Neural cell (in vitro differentiated cells): ENCODE results near the gene VAV2.

Experiments used
- TAF1 ChIP-seq: IDR thresholded peaks from 2 replicates; pipeline ENCODE4 v1.6.1; 2012; ENCODE audit warnings: low read depth
- TF ChIP-seq, protein P1 (sequence below): fragments of 450-650 bp; IDR thresholded peaks from 2 replicates; pipeline ENCODE4 v1.5.1; 2014; ENCODE audit warnings: antibody characterized with exemption, mild to moderate bottlenecking, moderate library complexity; ENCODE audit not compliant: poor library complexity, severe bottlenecking

DNA sequence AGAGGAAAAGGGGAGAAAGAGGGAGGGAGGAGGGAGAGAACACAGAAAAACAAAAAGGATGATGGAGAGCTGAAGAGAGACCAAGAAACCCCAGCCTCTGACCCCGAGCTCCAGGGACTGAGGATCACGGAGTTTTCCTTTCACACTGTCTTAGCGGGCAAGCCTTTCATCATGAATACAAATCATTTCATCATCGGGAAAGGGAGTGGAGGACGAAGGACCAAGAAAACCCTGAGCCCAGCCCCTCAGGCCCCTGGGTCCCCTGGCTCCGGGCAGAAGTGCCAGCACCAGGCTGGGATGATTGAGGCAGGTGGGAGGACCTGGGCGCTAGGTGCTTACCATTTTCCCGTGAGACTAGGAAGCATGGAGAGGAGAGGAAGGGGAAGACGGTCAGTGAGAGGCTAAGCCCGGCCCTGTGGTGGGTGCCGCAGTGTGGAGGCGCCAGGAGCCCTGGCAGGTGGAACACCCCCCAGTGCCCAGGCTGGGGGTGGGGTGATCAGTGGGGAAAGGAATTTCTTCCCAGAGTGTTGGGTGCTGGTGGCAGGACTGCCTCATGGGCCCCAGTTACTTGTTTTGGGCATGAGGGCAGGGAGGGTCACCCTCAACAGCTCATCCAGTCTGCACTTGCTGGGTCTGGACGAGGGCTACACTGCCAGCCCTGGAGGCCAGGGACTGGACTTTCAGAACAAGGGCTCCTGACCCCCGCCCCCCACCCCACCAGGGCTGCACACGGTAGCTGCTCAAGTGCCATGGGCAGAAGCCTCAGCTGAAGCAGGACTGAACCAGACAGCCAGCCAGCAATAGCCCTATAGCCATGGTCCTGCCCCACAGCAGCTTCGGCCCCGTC is 205.0 kb downstream of the VAV2 start:
- TF ChIP-seq, protein P1, sequence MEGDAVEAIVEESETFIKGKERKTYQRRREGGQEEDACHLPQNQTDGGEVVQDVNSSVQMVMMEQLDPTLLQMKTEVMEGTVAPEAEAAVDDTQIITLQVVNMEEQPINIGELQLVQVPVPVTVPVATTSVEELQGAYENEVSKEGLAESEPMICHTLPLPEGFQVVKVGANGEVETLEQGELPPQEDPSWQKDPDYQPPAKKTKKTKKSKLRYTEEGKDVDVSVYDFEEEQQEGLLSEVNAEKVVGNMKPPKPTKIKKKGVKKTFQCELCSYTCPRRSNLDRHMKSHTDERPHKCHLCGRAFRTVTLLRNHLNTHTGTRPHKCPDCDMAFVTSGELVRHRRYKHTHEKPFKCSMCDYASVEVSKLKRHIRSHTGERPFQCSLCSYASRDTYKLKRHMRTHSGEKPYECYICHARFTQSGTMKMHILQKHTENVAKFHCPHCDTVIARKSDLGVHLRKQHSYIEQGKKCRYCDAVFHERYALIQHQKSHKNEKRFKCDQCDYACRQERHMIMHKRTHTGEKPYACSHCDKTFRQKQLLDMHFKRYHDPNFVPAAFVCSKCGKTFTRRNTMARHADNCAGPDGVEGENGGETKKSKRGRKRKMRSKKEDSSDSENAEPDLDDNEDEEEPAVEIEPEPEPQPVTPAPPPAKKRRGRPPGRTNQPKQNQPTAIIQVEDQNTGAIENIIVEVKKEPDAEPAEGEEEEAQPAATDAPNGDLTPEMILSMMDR, result no peak
- no peak for TF ChIP-seq TAF1
